Pancreas (tissue), 10 donors: ENCODE results near the gene SLC4A11. TPM values are rescaled to one million over a fixed set of nuclear protein-coding genes. Genes with fewer than 3 reads are reported as not detected.
A peak's percentile ranks its signal among the peaks of the same experiment; 100 is the strongest.
"Not testable (repeated sequence)": the region's sequence is repeated elsewhere in the genome, so short reads cannot be mapped to it uniquely, and the experiment has no call there.

Experiments
- ATAC-seq, 4 donors: fragments of 200-7000 bp; cut with Tn5 transposase; one replicate each; pipeline versions ENCODE4 v1.8.0 to v1.9.1; 2020; ENCODE audit warnings: mild to moderate bottlenecking in 4 of 4, moderate library complexity in 4 of 4
- DNase-seq, 6 donors: peaks; one replicate each; pipeline ENCODE4 v3.0.0-alpha.2; 2020
- FAIRE-seq: peaks from 2 replicates; lab custom pipeline; 2012; peaks lifted over from hg19 to GRCh38; lab: Jason Lieb, UNC
- H3K27ac ChIP-seq, 4 donors: fragments of 200-600 bp; sonication (generic); 1 replicate in 3 of 4; 2 replicates in 1 of 4; pipeline versions ENCODE4 v1.5.0 to v1.8.0; 2020
- H3K27me3 ChIP-seq, 4 donors: fragments of 200-600 bp; one replicate each; pipeline ENCODE4 v1.8.0; 2021
- H3K36me3 ChIP-seq, 3 donors: fragments of 200-600 bp; sonication (generic) in 1 of 3; one replicate each; pipeline versions ENCODE4 v1.5.0 to v1.8.0; 2020 to 2021
- H3K4me1 ChIP-seq, 3 donors: fragments of 200-600 bp; one replicate each; pipeline ENCODE4 v1.8.0; 2021
- H3K4me3 ChIP-seq, 4 donors: fragments of 200-600 bp; sonication (generic) in 2 of 4; one replicate each; pipeline versions ENCODE4 v1.5.0 to v1.8.0; 2020 to 2021
- H3K9me3 ChIP-seq, 4 donors: fragments of 200-600 bp; one replicate each; pipeline ENCODE4 v1.8.0; 2021
- WGBS, 2 donors: extraction: QIAGEN DNeasy Blood & Tissue Kit; methylation state at CpG; one replicate each; pipeline ENCODE4 v1.1.7; 2013; 5-methylcytosine and 5-hydroxymethylcytosine counted together
- intact Hi-C, 3 donors: fragments of 100-400 bp; cut with DNase I; formaldehyde crosslinking; loops; one replicate each; pipeline versions ENCODE4 v1.11.1 to v1.14.2; 2022
- polyA plus RNA-seq, 2 donors: library from polyadenylated mRNA; stranded (reverse); fragments of 200-250 nt; gene quantifications; one replicate each; pipeline ENCODE4 v1.2.3, GENCODE V29; 2013
- total RNA-seq, 6 donors: library from RNA; stranded (reverse); fragmentation: NEBNext Ultra II Directional in 4 of 6; extraction: Animal tissue kit (Norgen Biotek cat#: 25700) in 4 of 6; gene quantifications; one replicate each; pipeline versions ENCODE4 v1.2.1 to v1.2.4, GENCODE V29; 2021 to 2023
- TF ChIP-seq, protein P1 (sequence below), 4 donors: fragments of 200-600 bp; sonication (generic) in 3 of 4; IDR thresholded peaks; one replicate each; pipeline versions ENCODE4 v1.5.0 to v1.8.0; 2021; ENCODE audit warnings: antibody characterized with exemption in 4 of 4
- donor health status: healthy with polysubstance abuse.
- donor health status: DM: no; HTN: no; CAD: no; lungs with moderate emphysema.
- donor health status: DM: no; HTN: no; CAD: no.
- donor health status: control.
- donor health status: control.
- donor health status: Bipolar disorder and iron deficiency.
- donor health status: DM: yes; HTN: yes; CAD: no.
- donor health status: DM: no; HTN: no; CAD: no.
- donor health status: DM: no; HTN: no; CAD: no.
- donor health status: DM: yes; HTN: yes; CAD: no.

SLC4A11 gene
- total and polyA plus RNA-seq, 8 donors: 0.14 to 1.1 (median 0.58) TPM

DNA sequence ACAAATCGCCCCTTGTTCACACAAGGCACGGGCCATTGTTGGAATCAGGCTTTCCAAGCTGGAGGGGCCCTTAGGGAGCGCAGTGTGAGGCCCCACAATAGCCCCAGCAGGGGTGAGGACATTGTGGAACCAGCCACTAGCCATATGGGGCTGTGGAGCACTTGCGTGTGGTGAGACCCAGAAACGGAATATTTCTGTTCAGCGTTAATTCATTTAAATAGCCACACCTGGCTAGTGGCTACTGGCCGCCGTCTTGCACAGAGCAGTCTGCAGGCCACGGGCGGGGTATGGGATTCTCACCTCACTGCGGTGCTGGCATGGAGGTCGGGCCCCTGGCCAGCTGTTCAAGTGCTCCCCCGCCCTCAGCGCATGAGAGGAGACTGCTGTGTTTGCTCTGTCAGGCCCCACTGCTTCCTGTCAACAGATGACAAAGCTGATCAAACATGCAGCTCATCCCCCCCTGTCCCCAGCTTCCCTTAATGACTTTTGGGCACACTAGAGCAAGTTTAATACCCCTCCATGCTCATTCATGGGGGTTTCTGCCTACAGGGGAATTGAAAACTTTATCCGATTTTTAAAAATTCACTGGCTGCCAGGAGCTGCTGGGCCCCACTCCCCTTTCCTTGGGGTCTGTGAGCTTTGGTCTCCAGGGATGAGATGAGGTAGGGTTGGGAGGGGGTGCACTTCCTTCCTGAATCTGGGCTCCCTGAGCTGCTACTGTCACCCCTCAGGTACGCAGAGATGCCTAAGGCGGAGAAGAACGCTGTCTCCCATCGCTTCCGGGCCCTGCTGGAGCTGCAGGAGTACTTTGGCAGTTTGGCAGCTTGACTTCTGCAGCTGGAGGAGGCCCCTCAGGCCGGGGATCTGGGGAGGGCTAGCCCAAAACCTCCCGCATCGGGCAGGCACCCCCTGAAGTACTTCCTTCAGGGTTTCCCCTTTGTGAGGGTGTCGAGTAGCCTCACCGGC, 16.1 kb downstream of the SLC4A11 start:
- DNase-seq (no peak), FAIRE-seq (no peak), ATAC-seq (peak in 3 of 4 donors; percentile 28 to 72 (median 67))
- H3K36me3 ChIP-seq: peaks cover 0 to 23% (median 0%) of the 10 kb centered on the region in 3 donors
- no peaks in the 10 kb centered on the region for H3K27me3 ChIP-seq
- 79 to 83% methylated on average over 25 of the region's 25 CpGs for WGBS, 2 donors
- TF ChIP-seq, protein P1, sequence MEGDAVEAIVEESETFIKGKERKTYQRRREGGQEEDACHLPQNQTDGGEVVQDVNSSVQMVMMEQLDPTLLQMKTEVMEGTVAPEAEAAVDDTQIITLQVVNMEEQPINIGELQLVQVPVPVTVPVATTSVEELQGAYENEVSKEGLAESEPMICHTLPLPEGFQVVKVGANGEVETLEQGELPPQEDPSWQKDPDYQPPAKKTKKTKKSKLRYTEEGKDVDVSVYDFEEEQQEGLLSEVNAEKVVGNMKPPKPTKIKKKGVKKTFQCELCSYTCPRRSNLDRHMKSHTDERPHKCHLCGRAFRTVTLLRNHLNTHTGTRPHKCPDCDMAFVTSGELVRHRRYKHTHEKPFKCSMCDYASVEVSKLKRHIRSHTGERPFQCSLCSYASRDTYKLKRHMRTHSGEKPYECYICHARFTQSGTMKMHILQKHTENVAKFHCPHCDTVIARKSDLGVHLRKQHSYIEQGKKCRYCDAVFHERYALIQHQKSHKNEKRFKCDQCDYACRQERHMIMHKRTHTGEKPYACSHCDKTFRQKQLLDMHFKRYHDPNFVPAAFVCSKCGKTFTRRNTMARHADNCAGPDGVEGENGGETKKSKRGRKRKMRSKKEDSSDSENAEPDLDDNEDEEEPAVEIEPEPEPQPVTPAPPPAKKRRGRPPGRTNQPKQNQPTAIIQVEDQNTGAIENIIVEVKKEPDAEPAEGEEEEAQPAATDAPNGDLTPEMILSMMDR (IDR thresholded peaks at IDR 0.05): no peak
- H3K4me3 ChIP-seq: no peak overlapping the region
- intact Hi-C loops: no loop called here
- no peak overlapping the region for H3K27ac ChIP-seq
- no peaks in the 10 kb centered on the region for H3K9me3 ChIP-seq
- H3K4me1 ChIP-seq: peaks cover 0 to 7% (median 0%) of the 10 kb centered on the region in 3 donors

GRCh38 chr20:3221398-3222226, 17.4 kb downstream of the SLC4A11 start:
- intact Hi-C loops: no loop called here
- Histone ChIP-seq H3K9me3 (no peaks in the 10 kb centered on the region), H3K36me3 (peaks cover 0 to 23% (median 0%) of the 10 kb centered on the region in 3 donors), H3K4me1 (peaks cover 0 to 7% (median 0%) of the 10 kb centered on the region in 3 donors), H3K4me3 (no peak overlapping the region), H3K27ac (no peak overlapping the region), H3K27me3 (no peaks in the 10 kb centered on the region)
- DNase-seq: no peak
- 86 to 87% methylated on average over 18 of the region's 18 CpGs for WGBS, 2 donors
- TF ChIP-seq, protein P1 (IDR thresholded peaks at IDR 0.05): no peak
- no peak for FAIRE-seq
- ATAC-seq: no peak

GRCh38 chr20:3218307-3218988, 20.5 kb downstream of the SLC4A11 start:
- Histone ChIP-seq H3K4me3 (no peak overlapping the region), H3K4me1 (peaks cover 0 to 7% (median 0%) of the 10 kb centered on the region in 3 donors), H3K27me3 (no peaks in the 10 kb centered on the region), H3K36me3 (peaks cover 0 to 19% (median 0%) of the 10 kb centered on the region in 3 donors), H3K9me3 (no peaks in the 10 kb centered on the region), H3K27ac (no peak overlapping the region)
- WGBS, 2 donors: 19% methylated on average over 30 of the region's 30 CpGs
- DNase-seq: peak; percentile 34 to 91 (median 68)
- ATAC-seq: peak; percentile 81 to 97 (median 88)
- intact Hi-C loops: no loop called here
- FAIRE-seq: no peak
- TF ChIP-seq, protein P1 (IDR thresholded peaks at IDR 0.05): peak; percentile 89 to 92 (median 91)

- H3K36me3 ChIP-seq, H3K4me1 ChIP-seq, H3K27me3 ChIP-seq, DNase-seq, FAIRE-seq, H3K27ac ChIP-seq, H3K9me3 ChIP-seq, intact Hi-C loops, ATAC-seq, H3K4me3 ChIP-seq: not testable (repeated sequence)
- WGBS, 2 donors: 84 to 91% methylated on average over 7 of the region's 7 CpGs
These were observed 23.6 kb downstream of the SLC4A11 start for GRCh38 chr20:3215359-3215917.
